Measurements from ENCODE around the gene SCT. TPM values are rescaled to one million over a fixed set of nuclear protein-coding genes. Genes with fewer than 3 reads are reported as not detected.

The SCT gene
- total and polyA plus RNA-seq, 2 of the 8 experiments (the other 6 are each of a cell fraction or from before 2014, with no cell fraction given): 1.7 to 2.0 TPM

- 0 out of 2 replicates have a peak overlapping the region, but pooled peaks have one; percentile 72 for H2BK15ac ChIP-seq (ENCODE audit: low read length)
- peak overlapping the region; percentile 81 to 91 for H3K4me2 ChIP-seq (ENCODE audit: insufficient read depth in 1 of 2, low read depth in 2 of 2, low read length in 2 of 2)
- H3K79me2 ChIP-seq (ENCODE audit: control insufficient read depth in 1 of 2, insufficient read depth in 2 of 2, low read length in 2 of 2): no peaks in the 10 kb centered on the region
- H3K14ac ChIP-seq (ENCODE audit: insufficient read length): no peak overlapping the region
- H3K4me3 ChIP-seq (ENCODE audit: extremely low read depth in 1 of 4, insufficient read depth in 2 of 4, low read depth in 3 of 4, low read length in 4 of 4): peak overlapping the region; percentile 26 to 60 (median 35)
- H3K9me3 ChIP-seq (ENCODE audit: insufficient read depth in 2 of 2, low read depth in 1 of 2, low read length in 1 of 2): no peaks in the 10 kb centered on the region; a peak in 1 of 4 replicates
- H2AFZ ChIP-seq (ENCODE audit: low read length): no peak overlapping the region
- peak overlapping the region; percentile 95 for H4K91ac ChIP-seq (replicated peaks; ENCODE audit: insufficient read length, low read length)
- no peaks in the 10 kb centered on the region for H3K79me1 ChIP-seq (ENCODE audit: low read depth, low read length)
- ChIA-PET POLR2A (ENCODE audit: partially characterized antibody) (interaction anchor here (0.6 to 3.6 kb wide), 16 partner anchors 10 to 438 kb away, joined by 3 to 20 read pairs (median 6); partner anchors contain the start of genes IRF7 and TALDO1), CTCF (ENCODE audit: partially characterized antibody) (interaction anchor here (0.7 to 2.0 kb wide), 3 partner anchors 20 to 132 kb away, joined by 3 to 10 read pairs (median 3); no protein-coding TSS in a partner anchor)
- H3K4ac ChIP-seq (replicated peaks; ENCODE audit: insufficient read length, low read depth, low read length): peak overlapping the region; percentile 38
- H2BK12ac ChIP-seq (ENCODE audit: low read depth, low read length): peak overlapping the region; percentile 99
- no peak overlapping the region for H3K56ac ChIP-seq (replicated peaks; ENCODE audit: insufficient read length, low read depth, low read length)
- TF ChIP-seq SP2 (IDR thresholded peaks at IDR 0.05; ENCODE audit: low read length) (no peak), CEBPB (IDR thresholded peaks at IDR 0.05; ENCODE audit: low read depth, low read length) (no peak), POLR2A (IDR thresholded peaks at IDR 0.05; ENCODE audit: control extremely low read depth in 1 of 2, low read depth in 2 of 2, low read length in 2 of 2) (peak in 1 of 2 experiments; percentile 23; a peak in 1 of 3 replicates), POLR2AphosphoS5 (IDR thresholded peaks at IDR 0.05; ENCODE audit: low read depth, low read length) (peak; percentile 34; the same call in 1 of the 2 replicates), MAX (IDR thresholded peaks at IDR 0.05) (peak; percentile 87), E2F6 (IDR thresholded peaks at IDR 0.05) (0 out of 2 replicates have a peak, but pooled peaks have one; percentile 29), GABPA (IDR thresholded peaks at IDR 0.05; ENCODE audit: borderline replicate concordance, insufficient read depth, low read length) (peak; percentile 26; the same call in 1 of the 2 replicates), EZH2 (IDR thresholded peaks at IDR 0.05; ENCODE audit: low read depth, low read length, severe bottlenecking) (peak; percentile 33), TAF1 (IDR thresholded peaks at IDR 0.05; ENCODE audit: low read depth, low read length) (no peak), SUZ12 (IDR thresholded peaks at IDR 0.05; ENCODE audit: low read length) (peak; percentile 52; the same call in 1 of the 2 replicates)
- peak overlapping the region; percentile 86 for H2AK5ac ChIP-seq (ENCODE audit: low read depth, low read length)
- peak overlapping the region; percentile 90 for H2BK120ac ChIP-seq (replicated peaks; ENCODE audit: low read depth, low read length)
- H3K9ac ChIP-seq (replicated peaks in 1 of 4; ENCODE audit: extremely low read depth in 1 of 4, low read depth in 3 of 4, low read length in 3 of 4): peak overlapping the region; percentile 35 to 67 (median 49); a peak in 6 of 7 replicates
- 27% methylated on average over 35 of the region's 80 CpGs; no CpG with 5 or more reads in 1 of the 2 experiments for WGBS, 2 experiments (ENCODE audit: extremely low coverage in 1 of 2, insufficient coverage in 1 of 2, insufficient read length in 1 of 2, insufficient replicate concordance in 2 of 2, low coverage in 1 of 2, low lambda C conversion rate in 2 of 2, missing lambda C conversion rate in 1 of 2)
- peaks cover 21 to 49% (median 43%) of the 10 kb centered on the region in 4 experiments for H3K27me3 ChIP-seq (replicated peaks in 1 of 4; ENCODE audit: control insufficient read depth in 3 of 4, extremely low read depth in 1 of 4, insufficient read depth in 3 of 4, low read length in 3 of 4)
- peak overlapping the region; percentile 93 for H4K8ac ChIP-seq (ENCODE audit: extremely low read depth, insufficient read depth, low read length)
- H3K23me2 ChIP-seq (ENCODE audit: low read depth, low read length): peaks cover 21% of the 10 kb centered on the region; the same call in 1 of the 2 replicates
- H3K36me3 ChIP-seq (ENCODE audit: control insufficient read depth in 2 of 4, insufficient read depth in 4 of 4, low read length in 3 of 4): peaks cover 0 to 3% (median 0%) of the 10 kb centered on the region in 4 experiments; a peak in 1 of 8 replicates
- no peak overlapping the region; the same call in 1 of the 2 replicates for H2BK20ac ChIP-seq (ENCODE audit: low read length)
- H2BK5ac ChIP-seq (ENCODE audit: low read depth, low read length): no peak overlapping the region
- H3K4me1 ChIP-seq (replicated peaks in 1 of 4; ENCODE audit: control insufficient read depth in 3 of 4, insufficient read depth in 4 of 4, low read length in 3 of 4): peaks cover 0 to 30% (median 20%) of the 10 kb centered on the region in 4 experiments; a peak in 6 of 7 replicates
- H4K5ac ChIP-seq (ENCODE audit: insufficient read length, low read depth, low read length): peak overlapping the region; percentile 65
- FAIRE-seq (no peak), DNase-seq (ENCODE audit: low read depth in 1 of 2, low spot score in 2 of 2) (no peak)
- H4K20me1 ChIP-seq (replicated peaks in 1 of 2; ENCODE audit: control insufficient read depth in 1 of 2, insufficient read depth in 2 of 2, low read length in 2 of 2): peaks cover 0 to 5% of the 10 kb centered on the region in 2 experiments
- H3K27ac ChIP-seq (ENCODE audit: low read depth, low read length): peak overlapping the region; percentile 78
- peak overlapping the region; percentile 97 for H3K18ac ChIP-seq (ENCODE audit: extremely low read depth, low read length)
- no peak overlapping the region for H3K23ac ChIP-seq (ENCODE audit: insufficient read length)
These were observed 12.5 kb upstream of the SCT start for GRCh38 chr11:639332-639955.
